SW 1271 (cell line): ENCODE measurements around the gene CENPB.
A peak's percentile ranks its signal among the peaks of the same experiment; 100 is the strongest.

Experiments used
- DNase-seq, 2 experiments: peaks; one replicate each; lab custom pipeline; 2025; lab: John Stamatoyannopoulos, UW

CENPB gene

GRCh38 chr20:3788685-3789155 lies 2.2 kb upstream of the CENPB start:
- peak in 1 of 2 experiments; percentile 43 for DNase-seq

- no peak for DNase-seq
Measured at GRCh38 chr20:3787324-3788014, 929 bp upstream of the CENPB start.

GRCh38 chr20:3786126-3786484 lies 435 bp downstream of the CENPB start:
- peak in 1 of 2 experiments; percentile 54 for DNase-seq

- no peak for DNase-seq
Measured at GRCh38 chr20:3785240-3786125, 1.1 kb downstream of the CENPB start.

- no peak for DNase-seq
Measured at GRCh38 chr20:3784863-3785239, 1.7 kb downstream of the CENPB start.

- no peak for DNase-seq
Measured at GRCh38 chr20:3784216-3784853, 2.2 kb downstream of the CENPB start.

- no peak for DNase-seq
Measured at GRCh38 chr20:3783511-3784195, 2.9 kb downstream of the CENPB start.

- DNase-seq: no peak
Measured at GRCh38 chr20:3783068-3783489, 3.5 kb downstream of the CENPB start.

- no peak for DNase-seq
Measured at GRCh38 chr20:3782597-3782996, 3.9 kb downstream of the CENPB start.

GRCh38 chr20:3781153-3781910 lies 5.2 kb downstream of the CENPB start, which contains the start of gene SPEF1:
TSS of gene SPEF1 (minus strand) at chr20:3781448. CDS start at chr20:3781287, 161 bp downstream.
- peak; percentile 98 for DNase-seq

- no peak for DNase-seq
Measured at GRCh38 chr20:3778976-3779375, 7.6 kb downstream of the CENPB start.

- no peak for DNase-seq
Measured at GRCh38 chr20:3777716-3778629, 8.6 kb downstream of the CENPB start.

- no peak for DNase-seq
Measured at GRCh38 chr20:3777381-3777715, 9.2 kb downstream of the CENPB start.

GRCh38 chr20:3775457-3776108 lies 11.0 kb downstream of the CENPB start:
- no peak for DNase-seq

GRCh38 chr20:3771552-3772058 lies 14.9 kb downstream of the CENPB start:
- DNase-seq: no peak

GRCh38 chr20:3768342-3769130 lies 18.0 kb downstream of the CENPB start:
- DNase-seq: peak; percentile 40 to 81

- peak; percentile 97 to 99 for DNase-seq
Measured at GRCh38 chr20:3767427-3768341, 18.9 kb downstream of the CENPB start, which contains the start of gene ADISSP. TSS of gene ADISSP (minus strand) at chr20:3767753. CDS start at chr20:3760100, 7,653 bp downstream.

- no peak for DNase-seq
Measured at GRCh38 chr20:3767110-3767426, 19.5 kb downstream of the CENPB start.
